T-helper 22 cell (primary cell): ENCODE data around the gene BTAF1.
A peak's percentile ranks its signal among the peaks of the same experiment; 100 is the strongest.

Source experiments
- DNase-seq: peaks from one replicate; pipeline ENCODE4 v3.0.0-alpha.2; 2020; ENCODE audit warnings: low read depth

BTAF1 gene

DNA sequence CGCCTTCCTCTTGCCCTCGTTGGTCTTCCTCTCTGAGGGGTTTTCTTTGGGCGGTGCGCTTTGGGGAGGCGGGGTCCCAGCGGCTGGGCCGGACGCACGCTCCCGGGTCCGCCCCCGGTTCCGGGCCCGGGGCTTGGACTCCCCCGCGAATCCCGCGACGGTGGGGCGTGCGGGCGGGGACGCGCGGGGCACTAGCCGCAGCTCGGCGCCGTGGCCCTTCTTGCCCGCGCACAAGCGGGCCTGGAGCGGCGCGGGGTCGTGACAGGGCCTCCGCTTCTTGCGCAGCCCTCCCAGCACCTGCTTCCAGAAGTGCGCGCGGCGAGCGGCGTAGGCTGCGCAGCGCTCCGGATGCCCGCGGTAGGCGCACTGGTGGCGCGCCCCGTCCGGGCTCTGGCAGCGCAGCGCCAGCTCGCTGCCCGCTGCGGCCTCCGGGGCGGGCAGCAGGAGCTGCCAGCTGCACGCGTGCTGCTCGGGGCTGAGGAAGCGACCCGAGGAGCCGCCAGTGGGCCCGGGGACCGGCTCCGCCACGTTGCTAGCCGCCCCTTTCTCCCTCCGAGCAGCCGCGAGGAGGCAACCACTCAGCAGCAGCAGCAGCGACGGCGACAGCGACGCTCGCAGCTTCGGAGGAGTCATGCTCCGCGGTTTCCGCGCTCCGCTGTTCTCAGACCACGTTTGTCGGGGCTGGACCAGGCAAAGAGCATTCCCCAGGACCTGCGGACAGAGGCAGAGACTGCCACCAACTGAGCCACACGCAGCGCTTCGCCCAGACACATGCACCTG, 15.0 kb upstream of the BTAF1 start:
- DNase-seq: peak; percentile 44

DNA sequence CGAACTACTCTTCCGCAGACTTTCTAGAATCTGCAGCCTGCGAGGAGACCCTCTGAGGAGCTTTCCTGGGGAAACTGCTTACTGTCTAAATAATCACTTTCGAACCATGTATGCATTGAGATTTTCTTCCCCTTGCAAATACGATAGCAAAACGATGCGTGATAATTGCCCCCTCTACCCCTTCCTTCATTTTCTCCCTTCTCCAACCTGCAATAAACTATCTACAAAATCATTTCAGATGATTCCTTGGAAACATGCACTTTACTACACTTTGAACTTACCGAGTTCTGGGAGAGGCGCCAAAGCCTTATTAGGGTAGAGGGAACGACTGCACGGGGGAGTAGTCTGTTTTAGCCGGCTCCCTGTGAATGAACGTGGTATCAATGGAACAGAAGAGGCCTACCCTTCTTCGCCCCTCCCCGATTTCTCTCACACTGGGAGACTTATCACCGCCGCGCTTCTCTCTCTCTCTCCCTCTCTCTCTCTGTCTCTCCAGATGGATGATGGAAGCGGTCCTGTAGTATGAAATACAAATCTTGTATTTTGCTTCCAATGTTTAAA, 14.4 kb upstream of the BTAF1 start, which contains the start of gene FGFBP3:
Gene FGFBP3, minus strand, starts transcription at position 370 of the 561 bp plus-strand sequence. CDS start 517 bp downstream, outside the sequence.
- DNase-seq: no peak

DNA sequence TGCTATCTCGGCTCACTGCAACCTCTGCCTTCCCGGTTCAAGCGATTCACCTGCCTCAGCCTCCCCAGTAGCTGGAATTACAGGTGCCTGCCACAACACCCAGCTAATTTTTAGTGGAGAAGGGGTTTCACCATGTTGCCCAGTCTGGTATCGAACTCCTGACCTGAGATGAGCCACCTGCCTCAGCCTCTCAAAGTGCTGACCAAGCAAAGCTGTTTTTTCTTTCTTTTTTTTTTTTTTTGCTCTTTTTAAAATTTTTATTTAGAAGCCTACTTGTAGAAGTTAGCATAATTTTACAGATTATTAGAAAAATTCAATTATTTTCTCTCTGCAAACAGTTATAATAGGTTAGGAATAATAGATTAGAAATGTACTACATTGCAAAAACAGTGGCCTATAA, 13.1 kb upstream of the BTAF1 start:
- no peak for DNase-seq

DNA sequence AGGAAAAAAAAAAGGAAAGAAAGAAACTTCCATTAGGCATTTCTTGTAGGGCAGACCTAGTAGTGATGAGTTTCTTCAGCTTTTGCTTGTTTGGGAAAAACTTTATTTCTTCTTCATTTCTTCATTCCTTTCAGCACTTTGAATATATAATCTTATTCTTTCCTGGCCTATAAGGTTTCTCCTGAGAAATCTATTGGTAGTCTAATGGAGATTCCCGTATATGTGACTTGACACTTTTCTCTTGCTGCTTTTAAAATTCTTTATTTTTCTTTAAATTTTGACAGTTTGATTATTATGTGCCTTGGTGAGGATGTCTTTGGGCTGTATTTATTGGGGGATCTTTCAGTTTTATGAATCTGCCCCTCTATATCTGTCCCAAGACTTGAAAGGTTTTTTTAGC, 3.9 kb upstream of the BTAF1 start:
- no peak for DNase-seq

DNA sequence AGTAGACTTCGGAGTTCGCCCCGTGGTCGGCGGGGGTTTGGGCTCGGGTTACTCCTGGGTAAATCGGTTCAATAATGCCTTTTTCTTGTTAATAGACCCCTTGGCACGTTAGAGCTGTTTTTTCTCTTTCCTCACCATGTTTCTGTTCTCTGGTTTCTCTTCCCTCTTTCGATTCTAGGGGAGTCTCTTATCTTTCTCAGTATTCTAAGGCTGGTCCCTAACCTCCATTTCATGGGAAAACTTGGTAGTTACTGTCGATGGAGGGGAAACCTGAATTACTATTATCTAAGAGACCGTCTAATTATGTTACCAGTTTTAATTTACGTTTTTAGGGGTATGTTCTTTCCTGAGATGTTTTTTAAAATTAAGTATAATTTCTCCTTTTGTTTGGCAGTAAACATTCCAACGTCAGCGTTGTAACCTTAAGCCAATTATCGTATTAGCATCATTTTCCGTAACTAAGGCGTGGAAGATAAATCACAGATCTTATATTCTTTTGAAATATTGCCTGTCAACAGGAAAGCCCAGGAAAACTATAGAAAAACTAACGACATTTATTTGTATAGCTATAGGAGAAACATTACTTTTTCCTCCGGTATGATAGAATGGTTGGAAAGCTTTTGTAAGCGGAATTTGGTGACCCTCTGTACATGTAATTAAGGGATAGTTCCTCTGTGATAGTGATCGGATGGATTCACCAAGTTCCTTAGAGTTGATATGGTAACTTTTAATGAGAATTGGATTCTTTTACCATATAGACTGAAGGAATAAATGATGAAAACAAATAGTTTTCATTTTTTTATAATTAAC, 847 bp downstream of the BTAF1 start:
- no peak for DNase-seq

DNA sequence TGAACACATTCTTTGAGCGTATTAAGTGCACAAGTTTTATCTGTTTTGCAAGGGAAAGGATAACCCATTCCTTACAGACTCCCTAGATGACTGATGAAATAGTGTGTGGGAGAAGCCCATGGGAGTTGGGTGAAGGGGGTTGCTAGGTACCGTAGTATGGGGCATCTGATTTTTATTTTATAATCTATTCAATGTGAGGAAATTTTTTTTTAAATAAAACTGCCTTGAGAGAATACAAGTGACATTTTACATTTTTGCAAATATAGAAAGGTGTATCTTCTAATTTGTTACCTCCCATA, 1.4 kb downstream of the BTAF1 start:
- no peak for DNase-seq

DNA sequence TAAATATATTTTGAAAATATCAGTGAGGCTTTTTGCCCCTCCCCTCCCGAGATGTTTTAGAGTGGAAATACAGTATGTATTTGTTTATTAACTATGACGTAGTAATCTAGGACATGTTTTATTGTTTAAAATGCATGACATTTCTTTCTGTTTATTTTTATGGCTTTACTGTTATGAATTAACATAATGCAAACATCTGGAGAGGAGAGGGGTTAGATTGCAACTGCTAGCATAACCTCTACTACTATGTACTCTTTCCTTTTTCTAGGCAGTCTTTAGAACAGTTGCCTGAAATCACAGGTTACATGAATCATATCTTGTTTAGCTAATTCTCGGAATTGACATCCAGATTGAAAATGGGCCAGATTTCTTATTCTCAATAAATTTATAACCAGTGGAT, 7.4 kb downstream of the BTAF1 start:
- no peak for DNase-seq

DNA sequence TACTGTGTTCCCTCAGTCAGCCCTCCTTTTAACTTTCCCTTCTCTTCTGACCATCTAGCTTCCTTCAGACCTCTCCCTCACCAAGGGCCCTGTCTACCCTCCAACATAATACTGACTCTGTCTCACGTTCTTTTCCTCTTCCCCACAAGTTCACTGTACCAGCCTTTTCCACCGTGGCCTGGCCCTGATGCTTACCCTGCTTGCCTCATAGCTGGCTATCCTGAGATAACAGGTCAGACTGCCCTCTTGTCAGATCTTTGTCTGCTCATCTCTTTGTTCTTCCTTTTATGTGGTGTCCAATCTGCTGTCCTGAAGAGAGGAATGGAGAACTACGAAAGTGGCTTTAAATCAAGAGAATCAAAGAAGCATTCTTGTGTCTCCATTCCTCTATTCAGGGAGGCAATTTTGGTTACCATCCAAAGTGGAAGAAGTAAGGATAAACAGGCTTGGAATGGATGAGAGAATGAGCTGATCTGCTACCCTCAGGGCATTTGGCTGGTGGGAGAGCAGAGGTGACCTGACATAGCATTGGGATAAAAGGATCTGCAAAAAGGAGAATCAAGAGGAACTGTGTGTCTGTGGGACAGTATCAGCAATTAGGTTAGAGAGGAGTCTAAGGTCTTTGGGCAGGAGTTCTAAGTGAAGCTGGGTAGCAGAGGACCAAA, 8.1 kb downstream of the BTAF1 start:
- no peak for DNase-seq

DNA sequence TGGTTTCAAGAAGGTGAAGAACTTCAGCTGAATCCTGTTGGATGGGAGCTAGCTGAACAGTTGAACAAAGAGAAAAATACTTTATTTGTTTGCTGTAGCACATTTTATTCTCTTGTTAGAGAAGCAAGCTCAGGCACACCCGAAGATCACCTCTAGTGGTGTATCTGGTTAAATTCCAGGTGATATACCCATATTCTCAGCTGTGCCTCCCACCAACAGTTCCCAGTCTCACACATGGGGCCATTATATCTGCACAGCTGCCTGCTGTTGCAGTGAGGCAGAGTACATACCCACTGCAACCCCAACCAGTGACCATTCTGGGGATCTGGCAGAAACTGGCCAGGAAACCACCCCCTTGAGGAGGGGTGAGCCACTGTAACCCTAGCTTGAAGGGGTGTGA, 9.2 kb downstream of the BTAF1 start:
- no peak for DNase-seq

DNA sequence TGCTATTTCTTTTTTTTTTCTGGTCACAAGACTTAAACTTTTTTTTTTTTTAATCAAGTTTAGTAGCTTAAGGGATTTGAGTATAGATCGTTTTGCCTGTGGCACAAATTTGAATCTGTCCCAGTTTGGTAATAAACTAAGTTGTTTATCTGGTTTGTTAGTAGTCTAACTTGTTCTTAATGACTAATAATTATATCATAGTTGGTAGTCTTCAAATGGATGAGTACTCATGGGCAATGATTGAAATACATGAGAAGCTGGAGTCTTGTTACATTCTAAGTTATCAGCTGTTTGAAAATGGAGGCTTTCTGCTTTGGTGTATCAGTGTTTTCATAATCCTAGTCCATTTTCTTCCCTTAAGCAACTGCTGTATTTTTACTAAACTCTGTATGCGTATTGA, 12.3 kb downstream of the BTAF1 start:
- DNase-seq: no peak

DNA sequence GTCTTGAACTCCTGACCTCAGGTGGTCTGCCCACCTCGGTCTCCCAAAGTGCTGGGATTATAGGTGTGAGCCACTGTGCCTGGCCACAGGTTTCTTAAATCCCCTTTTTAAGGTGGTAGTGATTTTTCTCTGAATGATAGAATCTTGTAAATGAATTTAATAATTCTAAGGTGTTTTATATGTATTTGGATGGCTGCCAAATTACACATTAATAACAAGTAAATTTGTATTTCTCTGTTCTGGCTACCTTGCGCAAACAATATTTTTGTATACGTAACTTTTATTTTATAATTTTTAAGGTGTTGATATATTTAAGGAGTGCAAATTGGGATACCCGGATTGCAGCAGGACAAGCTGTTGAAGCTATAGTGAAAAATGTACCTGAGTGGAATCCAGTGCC, 16.1 kb downstream of the BTAF1 start:
- DNase-seq: no peak

DNA sequence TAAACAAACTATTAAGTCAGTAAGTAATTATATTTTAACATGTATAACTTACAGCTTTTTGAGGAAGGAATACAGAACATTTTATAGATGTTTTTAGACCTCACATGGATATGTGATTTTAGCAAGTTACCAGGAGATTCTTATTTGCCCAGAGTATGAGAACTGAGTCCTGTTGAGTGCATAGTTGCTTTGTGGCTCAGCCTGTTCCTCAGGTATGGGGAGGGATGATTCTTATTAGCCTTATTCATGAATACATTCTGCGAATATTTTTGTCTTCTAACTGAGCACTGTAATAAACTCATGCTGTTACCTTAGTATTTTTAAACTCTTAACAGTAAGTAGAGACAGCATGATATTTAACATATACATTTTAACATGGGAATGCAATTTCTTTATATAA, 17.9 kb downstream of the BTAF1 start:
- no peak for DNase-seq

DNA sequence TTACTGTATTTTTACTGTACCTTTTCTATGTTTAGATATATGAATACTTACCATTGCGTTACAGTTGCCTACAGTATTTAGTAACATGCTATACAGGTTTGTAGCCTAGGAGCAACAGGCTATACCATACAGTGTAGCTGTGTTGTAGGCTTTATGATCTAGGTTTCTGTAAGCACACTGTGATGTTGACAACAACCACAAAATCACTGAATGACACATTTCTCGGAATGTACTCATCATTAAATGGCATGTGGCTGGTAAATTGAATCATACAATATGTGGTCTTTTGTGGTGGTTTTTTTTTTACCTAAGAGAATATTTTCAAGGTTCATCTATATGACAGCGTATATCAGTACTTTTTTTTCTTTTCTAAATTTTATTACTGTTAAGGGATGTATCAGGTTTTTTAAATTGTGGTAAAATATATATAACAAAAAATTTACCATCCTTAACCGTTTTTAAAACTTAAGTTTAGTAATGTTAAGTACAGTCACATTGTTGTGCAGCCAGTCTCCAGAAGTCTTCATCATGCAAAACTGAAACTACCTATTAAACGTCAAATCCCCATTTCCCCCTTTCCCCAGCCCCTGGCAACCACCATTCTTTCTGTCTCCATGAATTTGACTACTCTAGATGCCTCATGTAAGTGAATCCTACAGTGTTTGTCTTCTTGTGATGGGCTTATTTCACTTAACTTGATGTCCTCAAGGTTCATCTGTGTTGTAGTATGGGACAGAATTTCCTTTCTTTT, 21.5 kb downstream of the BTAF1 start:
- DNase-seq: no peak

DNA sequence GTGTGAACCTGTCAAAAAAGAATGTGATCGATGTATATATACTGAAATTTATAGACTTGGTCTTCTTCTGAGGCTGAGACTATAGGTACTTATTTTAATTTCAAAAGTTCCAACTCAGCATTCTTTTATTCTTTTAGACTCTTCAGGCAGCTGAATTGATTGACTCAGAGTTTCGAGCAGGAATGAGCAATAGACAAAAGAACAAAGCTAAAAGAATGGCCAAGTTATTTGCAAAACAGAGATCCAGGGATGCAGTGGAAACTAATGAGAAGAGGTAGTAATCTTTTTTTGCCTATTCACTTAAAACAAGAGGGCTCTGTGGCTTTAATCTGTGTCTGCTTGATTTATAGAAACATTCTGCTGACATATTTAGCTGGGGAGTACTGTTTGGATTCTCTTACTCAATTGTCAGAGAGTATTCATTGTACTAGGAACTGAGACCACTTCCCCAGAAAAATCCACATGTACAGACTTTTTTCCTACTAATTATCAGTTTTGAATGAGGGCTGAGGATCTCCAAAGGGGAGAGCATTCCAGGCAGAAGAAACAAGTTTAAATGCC, 30.1 kb downstream of the BTAF1 start:
- DNase-seq: no peak

DNA sequence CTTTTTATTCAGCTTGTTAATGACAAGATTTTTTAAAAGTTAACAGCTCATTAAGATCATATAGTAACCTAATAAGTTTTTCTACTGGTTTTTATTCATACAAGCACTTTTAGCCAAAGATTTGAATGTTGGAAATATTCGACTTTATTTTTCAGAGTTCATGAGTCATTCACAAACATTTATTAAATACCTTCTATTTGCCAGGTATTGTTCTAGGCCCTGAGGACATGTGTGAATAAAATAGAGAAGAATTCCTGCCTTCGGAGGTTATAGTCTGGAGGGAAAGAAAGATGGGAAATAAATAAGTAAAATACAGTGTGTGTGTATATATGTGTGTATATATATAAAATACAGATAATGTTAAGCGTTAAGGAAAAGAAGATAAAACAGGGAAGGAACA, 31.5 kb downstream of the BTAF1 start:
- DNase-seq: no peak

DNA sequence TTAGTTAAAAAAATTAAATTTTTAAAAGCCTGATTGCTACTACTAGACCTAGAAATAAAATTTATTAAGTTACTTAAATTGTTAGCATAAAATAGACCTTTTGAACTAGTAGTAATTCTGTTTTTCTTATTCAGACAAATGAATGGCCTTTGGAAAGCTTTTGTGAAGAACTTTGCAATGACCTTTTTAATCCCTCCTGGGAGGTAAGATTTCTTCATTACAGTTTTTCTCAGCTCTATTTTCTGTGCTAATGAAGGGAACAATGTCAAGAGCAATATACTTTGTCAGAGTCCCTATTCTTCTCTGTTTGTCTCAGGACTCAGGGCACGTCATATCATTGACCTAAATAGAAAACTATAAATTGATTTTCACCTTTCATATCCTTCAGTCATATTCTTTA, 33.5 kb downstream of the BTAF1 start:
- no peak for DNase-seq

DNA sequence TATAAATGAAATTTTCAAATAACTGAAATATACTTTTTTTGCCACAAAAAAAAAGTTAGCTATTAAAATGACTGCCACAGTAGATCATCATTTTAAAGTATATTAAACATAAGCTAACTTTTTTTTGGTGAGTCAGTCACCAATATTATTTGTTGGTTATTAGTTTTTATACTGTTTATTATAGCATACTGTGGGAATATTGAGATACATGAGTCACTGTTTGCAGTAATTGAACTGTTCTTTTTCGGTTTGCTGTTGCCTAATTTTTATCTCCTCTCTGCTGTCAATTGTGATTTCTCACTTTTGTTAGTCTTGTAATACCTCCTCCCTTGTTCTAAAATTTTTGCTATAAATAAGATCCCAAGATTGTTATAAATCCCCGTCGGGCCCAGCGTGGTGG, 45.7 kb downstream of the BTAF1 start:
- no peak for DNase-seq

DNA sequence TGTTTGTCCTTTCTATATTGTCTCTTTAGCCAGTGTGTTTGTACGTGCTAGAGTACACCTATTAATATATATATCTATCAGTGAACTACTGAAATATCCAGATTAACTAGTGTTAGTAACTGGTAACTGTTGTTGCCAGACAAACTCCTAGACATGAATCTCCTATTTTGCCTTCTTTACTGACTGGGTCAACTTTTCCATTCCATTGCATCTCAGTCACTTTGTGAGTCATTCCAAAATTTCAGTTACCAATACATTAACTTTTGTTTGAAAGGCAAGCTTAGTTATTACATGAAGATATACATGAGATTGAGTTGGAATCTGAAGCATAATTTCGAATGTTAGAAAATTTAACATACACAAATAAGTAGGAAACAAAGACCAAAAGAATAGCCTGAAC, 51.4 kb downstream of the BTAF1 start:
- DNase-seq: no peak

DNA sequence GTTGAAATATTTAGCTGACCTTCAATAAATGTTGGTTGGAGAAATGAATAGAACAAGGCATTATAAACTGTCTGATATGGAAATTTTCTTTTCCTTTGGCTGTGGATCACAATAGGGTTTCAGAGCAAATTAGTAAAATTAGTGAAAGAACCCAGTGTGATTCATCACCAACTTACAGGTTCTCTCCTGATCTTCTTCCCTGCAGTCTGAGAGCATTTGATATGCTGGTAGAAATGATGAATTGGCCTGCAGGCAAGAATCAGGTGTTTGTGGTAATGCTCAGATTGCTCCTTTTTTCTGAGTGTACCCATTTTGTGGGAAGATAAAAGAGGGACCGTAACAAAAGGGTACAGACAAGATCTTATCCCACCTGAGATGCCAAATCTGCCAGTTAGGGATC, 51.9 kb downstream of the BTAF1 start:
- DNase-seq: no peak

DNA sequence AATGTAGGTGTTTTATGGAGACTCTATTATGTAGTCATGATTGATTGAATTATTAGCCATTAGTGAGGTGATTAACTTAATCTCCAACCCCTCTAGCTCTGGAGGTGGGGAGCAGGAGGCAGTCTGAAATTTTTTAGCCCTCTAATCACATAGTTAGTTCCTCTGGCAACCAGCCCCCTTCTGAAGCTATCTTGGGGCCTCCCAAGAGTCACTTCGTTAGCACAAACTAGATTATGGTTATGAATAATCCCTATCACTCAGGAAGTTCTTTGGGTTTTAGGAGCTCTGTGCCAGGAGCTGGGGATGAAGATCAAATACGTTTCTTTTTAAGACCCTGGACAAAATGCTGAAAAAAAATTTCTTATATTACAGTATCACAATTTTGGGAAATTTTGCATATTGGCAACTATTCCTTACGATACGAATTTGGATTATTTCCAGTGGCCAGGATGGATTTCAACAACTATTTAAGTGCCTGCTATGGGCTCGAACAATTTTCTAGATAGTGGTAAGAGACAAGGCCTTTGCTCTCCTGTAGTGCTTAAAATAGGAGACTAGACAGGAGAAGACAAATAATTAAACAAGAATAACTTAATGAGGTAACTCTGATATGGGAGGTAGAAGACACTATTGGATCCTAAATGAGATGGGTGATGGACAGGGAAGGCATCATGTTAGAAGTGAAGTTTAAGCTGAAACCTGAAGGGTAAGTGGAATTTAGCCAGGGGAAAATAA, 52.9 kb downstream of the BTAF1 start:
- DNase-seq: no peak

DNA sequence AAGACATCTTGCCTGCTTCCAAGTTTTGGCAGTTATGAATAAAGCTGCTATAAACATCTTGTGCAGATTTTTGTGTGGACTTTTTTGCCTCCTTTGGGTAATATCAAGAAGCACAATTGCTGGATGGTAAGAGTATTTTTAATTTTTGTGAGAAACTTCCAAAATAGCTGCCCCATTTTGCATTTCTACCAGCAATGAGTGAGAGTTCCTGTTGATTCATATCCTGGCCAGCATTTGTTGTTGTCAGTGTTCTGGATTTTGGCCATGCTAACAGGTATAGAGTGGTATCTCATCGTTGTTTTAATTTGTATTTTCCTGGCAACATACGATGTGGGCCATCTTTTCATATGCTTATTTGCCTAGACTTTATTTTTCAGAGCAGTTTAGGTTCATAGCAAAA, 53.9 kb downstream of the BTAF1 start:
- DNase-seq: no peak
